Erythroblast (primary cell): Measurements from ENCODE around the gene CELF4.
A peak's percentile ranks its signal among the peaks of the same experiment; 100 is the strongest.

Source experiments
- DNase-seq, 2 experiments: peaks; one replicate each; lab custom pipeline; 2025; lab: John Stamatoyannopoulos, UW
- GATA1 ChIP-seq: IDR thresholded peaks from 2 replicates; pipeline ENCODE4 v1.6.1; 2011; ENCODE audit warnings: low read depth, mild to moderate bottlenecking, control low read depth, low read length, moderate library complexity
- POLR2A ChIP-seq: IDR thresholded peaks from 2 replicates; pipeline ENCODE4 v1.6.1; 2011; ENCODE audit warnings: mild to moderate bottlenecking, low read length

Gene CELF4

GRCh38 chr18:37303009-37303408 lies 262.6 kb downstream of the CELF4 start:
- no peak for DNase-seq

DNA sequence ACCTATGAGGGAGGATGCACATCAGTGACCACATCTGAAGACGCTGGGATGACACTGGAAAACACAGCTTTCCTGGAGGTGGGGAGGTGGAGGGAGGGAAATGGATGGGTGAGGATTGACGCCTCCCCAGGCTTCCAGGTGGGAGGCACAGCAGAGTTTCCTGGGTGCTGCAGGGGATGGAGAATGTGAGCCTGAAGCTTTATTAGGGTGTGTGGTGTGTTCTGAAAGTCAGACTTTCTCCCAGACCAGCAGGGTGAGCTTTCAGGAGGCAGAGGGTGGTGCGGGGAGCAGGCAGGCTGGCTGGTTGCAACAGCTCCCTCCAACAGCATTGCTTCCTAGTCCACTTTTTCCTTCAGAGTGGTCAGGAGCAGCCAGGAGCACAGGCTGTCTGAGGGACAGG lies 263.1 kb downstream of the CELF4 start:
- TF ChIP-seq POLR2A, result no peak
- no peak for TF ChIP-seq GATA1
- no peak for DNase-seq

More at GRCh38 chr18:37303009-37303408, 262.6 kb downstream of the CELF4 start:
- no peak for TF ChIP-seq POLR2A
- TF ChIP-seq GATA1, result no peak

GRCh38 chr18:37299471-37300304 lies 265.9 kb downstream of the CELF4 start:
- peak; percentile 28 to 57 for DNase-seq
- no peak for TF ChIP-seq POLR2A

DNA sequence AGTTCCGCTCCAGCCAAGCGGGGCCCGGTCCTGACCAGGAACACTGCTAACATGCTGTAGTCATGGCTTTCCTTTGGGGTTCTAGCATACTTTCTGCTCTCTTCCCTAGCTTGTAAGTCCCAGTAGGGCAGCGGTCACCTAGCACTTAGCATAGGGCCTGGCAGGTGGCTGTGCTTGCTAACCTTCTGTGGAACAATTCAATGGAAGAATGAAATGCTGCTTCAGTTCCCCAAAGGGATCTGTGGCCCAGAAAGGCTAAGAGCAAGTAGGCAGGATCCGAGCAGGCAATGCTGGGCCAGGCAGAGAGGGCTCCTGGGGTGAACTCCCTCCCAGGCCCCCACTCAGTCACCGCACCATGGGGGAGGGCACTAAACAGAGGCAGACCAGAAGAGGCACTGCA lies 266.8 kb downstream of the CELF4 start:
- DNase-seq, result no peak
- TF ChIP-seq POLR2A, result no peak
- TF ChIP-seq GATA1, result no peak

GRCh38 chr18:37297106-37297505 lies 268.5 kb downstream of the CELF4 start:
- DNase-seq, result no peak

GRCh38 chr18:37294951-37295350 lies 270.6 kb downstream of the CELF4 start:
- DNase-seq, result peak; percentile 11 to 29
- TF ChIP-seq GATA1, result no peak
- TF ChIP-seq POLR2A, result no peak

More at GRCh38 chr18:37297106-37297505, 268.5 kb downstream of the CELF4 start:
- TF ChIP-seq GATA1, result no peak

GRCh38 chr18:37293359-37293758 lies 272.2 kb downstream of the CELF4 start:
- DNase-seq, result no peak
- no peak for TF ChIP-seq POLR2A
- no peak for TF ChIP-seq GATA1

DNA sequence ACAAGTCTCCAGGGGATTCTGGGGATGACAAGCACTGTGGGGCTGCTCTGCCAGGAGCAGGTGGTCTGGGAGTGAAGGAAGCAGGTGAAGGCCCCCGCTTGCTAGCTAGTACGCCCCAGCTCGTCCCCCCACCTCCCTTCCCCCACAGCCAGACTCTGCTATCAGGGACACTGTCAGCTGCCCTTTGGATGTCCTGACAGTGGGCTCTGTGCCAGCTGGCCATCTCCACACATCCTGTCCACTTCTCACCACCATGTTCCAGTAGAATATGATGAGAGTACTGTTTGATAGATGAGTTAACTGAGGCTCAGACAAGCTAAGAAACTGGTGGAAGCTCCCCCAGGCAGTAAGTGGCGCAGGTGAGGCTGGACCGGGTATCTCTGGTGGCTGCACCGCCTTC lies 276.2 kb downstream of the CELF4 start:
- TF ChIP-seq GATA1, result no peak
- TF ChIP-seq POLR2A, result no peak
- DNase-seq, result no peak

GRCh38 chr18:37287601-37288000 lies 278.0 kb downstream of the CELF4 start:
- TF ChIP-seq GATA1, result no peak
- TF ChIP-seq POLR2A, result no peak
- no peak for DNase-seq

DNA sequence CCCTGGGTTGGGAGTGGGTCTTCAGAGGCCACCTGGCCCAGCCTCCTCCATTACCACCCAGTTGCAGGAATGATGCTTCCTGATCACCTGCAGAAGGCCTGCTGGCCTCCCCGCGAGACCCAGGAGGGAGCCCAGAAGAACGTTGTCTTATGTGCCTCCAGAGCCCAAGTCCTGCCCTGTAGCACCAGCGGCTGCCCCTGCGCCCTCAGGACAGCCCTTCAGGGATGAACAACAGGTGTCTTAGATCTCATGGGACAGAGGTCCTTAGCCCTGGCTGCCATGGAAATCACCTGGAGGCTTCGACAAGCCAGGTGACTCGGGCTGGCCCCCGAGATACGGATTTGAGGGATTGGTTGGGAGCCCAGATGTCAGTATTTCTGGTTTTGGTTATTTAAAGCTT lies 278.8 kb downstream of the CELF4 start:
- no peak for DNase-seq
- no peak for TF ChIP-seq GATA1
- no peak for TF ChIP-seq POLR2A

DNA sequence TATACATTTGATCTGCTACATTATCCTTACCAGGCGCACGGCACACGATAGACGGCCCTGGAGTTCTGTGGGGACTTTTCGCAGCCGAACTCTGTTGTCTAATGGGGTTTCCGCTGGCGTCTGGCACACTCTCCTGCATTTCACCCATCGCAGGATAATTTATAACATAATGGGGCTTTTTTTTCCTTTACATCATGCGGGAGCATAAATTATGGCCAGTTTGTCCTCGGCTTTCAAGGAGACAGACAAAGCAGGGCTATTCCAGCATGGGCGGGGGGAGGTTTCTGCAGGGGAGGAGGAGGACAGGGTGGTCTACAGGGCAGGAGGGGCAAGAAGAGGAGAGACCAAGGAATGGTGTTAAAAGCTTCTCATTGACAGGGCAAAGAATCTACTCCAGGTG lies 279.8 kb downstream of the CELF4 start:
- TF ChIP-seq POLR2A (no peak), GATA1 (no peak)
- DNase-seq, result no peak

DNA sequence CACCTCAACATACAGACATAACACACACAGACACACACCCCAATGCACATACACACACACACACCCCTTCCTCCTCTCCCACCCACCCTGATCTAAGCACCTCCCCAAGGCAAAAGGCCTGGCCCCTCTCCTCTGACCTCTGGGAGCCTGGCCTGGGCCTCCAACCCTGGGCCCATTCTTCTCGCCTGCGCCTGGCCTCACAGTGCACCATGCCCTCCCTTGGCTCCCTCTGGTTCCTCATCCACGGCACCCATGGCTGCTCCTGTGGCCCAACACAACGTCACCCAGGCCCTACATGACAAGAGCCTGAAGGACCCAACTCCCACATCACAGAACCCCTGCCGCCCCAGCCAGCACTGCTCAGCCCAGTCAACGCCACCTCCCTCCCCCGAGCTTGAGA lies 281.3 kb downstream of the CELF4 start:
- no peak for DNase-seq
- TF ChIP-seq GATA1, result no peak
- TF ChIP-seq POLR2A, result no peak

DNA sequence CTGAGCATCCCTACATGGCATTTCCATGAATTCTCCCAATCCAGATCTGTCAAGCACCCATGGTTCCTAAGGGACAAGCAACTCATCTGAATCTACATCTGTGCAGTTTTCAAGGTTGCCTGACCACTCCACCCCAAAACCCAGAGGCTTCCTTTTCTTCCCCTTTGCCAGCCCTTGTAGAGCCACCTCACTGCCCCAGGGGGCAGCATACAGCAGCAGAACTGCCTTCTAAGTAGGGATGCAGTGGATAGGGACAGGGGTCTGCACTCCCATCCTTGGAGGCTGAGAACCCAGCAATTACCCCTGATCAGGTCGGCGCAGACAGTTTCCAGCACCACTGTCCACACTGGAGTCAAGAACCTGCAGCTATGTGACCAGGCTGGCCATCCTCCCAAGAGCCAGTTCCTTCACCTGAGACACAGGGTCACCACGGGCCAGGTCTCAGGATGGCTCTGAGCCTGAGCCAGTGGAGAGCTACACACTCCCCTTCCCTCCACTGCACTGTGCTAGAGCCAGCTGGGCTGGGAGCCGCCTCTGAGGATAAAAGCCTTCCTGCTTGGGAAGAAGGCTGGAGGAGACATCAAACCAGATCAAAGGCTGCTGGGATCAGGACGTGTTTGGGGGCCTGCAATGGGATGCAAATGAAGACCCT lies 283.1 kb downstream of the CELF4 start:
- TF ChIP-seq POLR2A (no peak), GATA1 (no peak)
- peak in 1 of 2 experiments; percentile 8 for DNase-seq

DNA sequence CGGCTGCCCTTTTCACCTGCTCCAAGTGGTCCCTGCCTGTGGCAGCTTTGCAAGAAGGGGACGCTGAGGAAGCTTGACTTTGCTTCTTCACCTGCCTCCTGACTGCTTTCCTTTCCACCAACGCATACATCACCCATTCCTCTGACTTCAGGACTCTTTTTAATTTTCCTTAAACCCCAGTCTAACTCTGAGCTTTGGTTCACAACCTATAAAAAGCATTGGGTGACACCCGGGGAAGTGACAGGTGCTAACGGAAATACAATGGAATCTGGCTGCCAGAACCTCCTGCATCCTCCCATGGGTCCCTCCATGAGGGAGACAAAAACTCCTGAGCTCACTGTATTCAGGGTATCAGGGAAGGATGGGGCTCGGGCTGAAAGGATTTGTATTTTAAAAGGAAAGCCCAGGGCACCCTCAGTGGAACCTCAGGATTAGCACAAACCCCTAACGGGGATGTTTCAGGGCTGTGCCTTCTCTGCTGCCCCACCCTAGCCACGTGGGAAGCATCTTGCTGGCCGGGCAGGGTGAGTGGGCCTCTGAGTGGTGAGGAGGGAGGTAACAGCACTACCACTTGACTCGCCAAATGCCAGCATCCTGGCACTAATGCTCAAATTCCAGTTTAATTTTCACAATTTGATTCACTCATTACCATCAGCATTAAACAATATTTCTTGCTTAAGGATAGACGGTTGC lies 284.8 kb downstream of the CELF4 start:
- no peak for DNase-seq
- TF ChIP-seq POLR2A, result no peak
- TF ChIP-seq GATA1, result no peak

GRCh38 chr18:37277804-37278203 lies 287.8 kb downstream of the CELF4 start:
- TF ChIP-seq GATA1, result no peak
- TF ChIP-seq POLR2A, result no peak

More at GRCh38 chr18:37277804-37278203, 287.8 kb downstream of the CELF4 start:
- DNase-seq, result no peak
